Measurements from ENCODE around the gene B2M. TPM values are rescaled to one million over a fixed set of nuclear protein-coding genes. Genes with fewer than 3 reads are reported as not detected.
A peak's percentile ranks its signal among the peaks of the same experiment; 100 is the strongest.

The B2M gene
- total RNA-seq (100 to 1,000 TPM; 400 to 577 (median 512) TPM), polyA plus RNA-seq (100 to 1,000 TPM; 687 to 891 (median 729) TPM)
- long read RNA-seq, donor 1, transcript B2M-204 (4 exons, 1,705 nt): major isoform, 164 of 203 reads
- long read RNA-seq, donor 1, transcript B2M-213 (1 exons, 2,329 nt): minor isoform, 37 of 203 reads
- long read RNA-seq, donor 1, partial matches to known transcripts: 0 of 203 reads
- long read RNA-seq, donor 1, other reads (novel, unspliced or antisense): 0 of 203 reads
- long read RNA-seq, donor 2, transcript B2M-213 (1 exons, 2,329 nt): minor isoform, 7 of 383 reads
- long read RNA-seq, donor 2, transcript B2M-204 (4 exons, 1,705 nt): major isoform, 365 of 383 reads
- long read RNA-seq, donor 2, partial matches to known transcripts: 5 of 383 reads
- long read RNA-seq, donor 2, other reads (novel, unspliced or antisense): 1 of 383 reads

DNA sequence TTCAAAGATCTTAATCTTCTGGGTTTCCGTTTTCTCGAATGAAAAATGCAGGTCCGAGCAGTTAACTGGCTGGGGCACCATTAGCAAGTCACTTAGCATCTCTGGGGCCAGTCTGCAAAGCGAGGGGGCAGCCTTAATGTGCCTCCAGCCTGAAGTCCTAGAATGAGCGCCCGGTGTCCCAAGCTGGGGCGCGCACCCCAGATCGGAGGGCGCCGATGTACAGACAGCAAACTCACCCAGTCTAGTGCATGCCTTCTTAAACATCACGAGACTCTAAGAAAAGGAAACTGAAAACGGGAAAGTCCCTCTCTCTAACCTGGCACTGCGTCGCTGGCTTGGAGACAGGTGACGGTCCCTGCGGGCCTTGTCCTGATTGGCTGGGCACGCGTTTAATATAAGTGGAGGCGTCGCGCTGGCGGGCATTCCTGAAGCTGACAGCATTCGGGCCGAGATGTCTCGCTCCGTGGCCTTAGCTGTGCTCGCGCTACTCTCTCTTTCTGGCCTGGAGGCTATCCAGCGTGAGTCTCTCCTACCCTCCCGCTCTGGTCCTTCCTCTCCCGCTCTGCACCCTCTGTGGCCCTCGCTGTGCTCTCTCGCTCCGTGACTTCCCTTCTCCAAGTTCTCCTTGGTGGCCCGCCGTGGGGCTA is at the start of gene B2M, which contains the start of gene PATL2:
B2M (plus strand) TSS at position 422 of the 647 bp plus-strand sequence; CDS start at position 452, 30 bp downstream.
PATL2 (minus strand) TSS at position 228 of the 647 bp plus-strand sequence. CDS start 34,833 bp downstream, outside the sequence.
- WGBS, 3 donors: 0 to 1% (median 0%) methylated on average over 37 of the region's 37 CpGs
- DNase-seq (peak; percentile 94 to 98), ATAC-seq (peak; percentile 97 to 98 (median 98))
- Histone ChIP-seq H3K4me3 (peak within 1 kb of the TSS; percentile 82), H3K27me3 (ENCODE audit: insufficient read depth in 3 of 3, low read length in 2 of 3) (no peaks in the 10 kb centered on the region), H3K27ac (peak within 1 kb of the TSS; percentile 95), H3K36me3 (ENCODE audit: insufficient read depth in 1 of 2, low read depth in 1 of 2) (peaks cover 6 to 14% of the 10 kb centered on the region in 2 donors), H3K9me3 (no peaks in the 10 kb centered on the region), H3K4me1 (peaks cover 4% of the 10 kb centered on the region)
- TF ChIP-seq, protein P1, sequence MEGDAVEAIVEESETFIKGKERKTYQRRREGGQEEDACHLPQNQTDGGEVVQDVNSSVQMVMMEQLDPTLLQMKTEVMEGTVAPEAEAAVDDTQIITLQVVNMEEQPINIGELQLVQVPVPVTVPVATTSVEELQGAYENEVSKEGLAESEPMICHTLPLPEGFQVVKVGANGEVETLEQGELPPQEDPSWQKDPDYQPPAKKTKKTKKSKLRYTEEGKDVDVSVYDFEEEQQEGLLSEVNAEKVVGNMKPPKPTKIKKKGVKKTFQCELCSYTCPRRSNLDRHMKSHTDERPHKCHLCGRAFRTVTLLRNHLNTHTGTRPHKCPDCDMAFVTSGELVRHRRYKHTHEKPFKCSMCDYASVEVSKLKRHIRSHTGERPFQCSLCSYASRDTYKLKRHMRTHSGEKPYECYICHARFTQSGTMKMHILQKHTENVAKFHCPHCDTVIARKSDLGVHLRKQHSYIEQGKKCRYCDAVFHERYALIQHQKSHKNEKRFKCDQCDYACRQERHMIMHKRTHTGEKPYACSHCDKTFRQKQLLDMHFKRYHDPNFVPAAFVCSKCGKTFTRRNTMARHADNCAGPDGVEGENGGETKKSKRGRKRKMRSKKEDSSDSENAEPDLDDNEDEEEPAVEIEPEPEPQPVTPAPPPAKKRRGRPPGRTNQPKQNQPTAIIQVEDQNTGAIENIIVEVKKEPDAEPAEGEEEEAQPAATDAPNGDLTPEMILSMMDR (IDR thresholded peaks at IDR 0.05): no peak
- intact Hi-C loops (cut with DNase I): loop anchor here (1.0 to 5.0 kb wide), 2 partner anchors 48 to 49 kb away; partner anchors contain the start of gene SPG11 (in 2 of the 2)

DNA sequence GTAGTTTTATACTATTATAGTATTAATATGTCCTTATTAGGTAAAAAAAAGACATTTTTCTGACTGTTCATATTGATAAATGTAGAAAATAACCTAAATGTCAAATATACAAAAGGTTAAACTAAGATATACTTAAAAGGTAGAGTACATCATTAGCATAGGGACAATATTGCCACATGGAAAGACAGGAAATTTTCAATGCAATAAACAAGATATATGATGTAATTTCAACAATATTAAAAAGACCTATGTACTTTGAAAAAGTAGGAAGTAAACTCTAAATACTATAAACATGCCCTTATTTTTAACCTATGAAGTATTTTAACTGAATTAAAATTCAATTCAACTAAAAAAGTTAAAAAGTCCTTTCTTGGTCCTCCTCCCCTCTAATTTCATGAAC is 49.7 kb upstream of the B2M start:
- peak overlapping the region; percentile 98 for H3K27ac ChIP-seq
- ATAC-seq: no peak
- intact Hi-C loops (cut with DNase I): loop anchor here in 1 of 2 donors (5.0 kb wide), 2 partner anchors 51 to 126 kb away; partner anchors contain the start of genes B2M and PATL2
- H3K27me3 ChIP-seq (ENCODE audit: insufficient read depth in 3 of 3, low read length in 2 of 3): no peaks in the 10 kb centered on the region
- H3K4me3 ChIP-seq: peak overlapping the region; percentile 82
- TF ChIP-seq, protein P1 (IDR thresholded peaks at IDR 0.05): no peak
- no peaks in the 10 kb centered on the region for H3K9me3 ChIP-seq
- peaks cover 0 to 27% of the 10 kb centered on the region in 2 donors for H3K36me3 ChIP-seq (ENCODE audit: insufficient read depth in 1 of 2, low read depth in 1 of 2)
- no peak for DNase-seq
- peaks cover 28% of the 10 kb centered on the region for H3K4me1 ChIP-seq

DNA sequence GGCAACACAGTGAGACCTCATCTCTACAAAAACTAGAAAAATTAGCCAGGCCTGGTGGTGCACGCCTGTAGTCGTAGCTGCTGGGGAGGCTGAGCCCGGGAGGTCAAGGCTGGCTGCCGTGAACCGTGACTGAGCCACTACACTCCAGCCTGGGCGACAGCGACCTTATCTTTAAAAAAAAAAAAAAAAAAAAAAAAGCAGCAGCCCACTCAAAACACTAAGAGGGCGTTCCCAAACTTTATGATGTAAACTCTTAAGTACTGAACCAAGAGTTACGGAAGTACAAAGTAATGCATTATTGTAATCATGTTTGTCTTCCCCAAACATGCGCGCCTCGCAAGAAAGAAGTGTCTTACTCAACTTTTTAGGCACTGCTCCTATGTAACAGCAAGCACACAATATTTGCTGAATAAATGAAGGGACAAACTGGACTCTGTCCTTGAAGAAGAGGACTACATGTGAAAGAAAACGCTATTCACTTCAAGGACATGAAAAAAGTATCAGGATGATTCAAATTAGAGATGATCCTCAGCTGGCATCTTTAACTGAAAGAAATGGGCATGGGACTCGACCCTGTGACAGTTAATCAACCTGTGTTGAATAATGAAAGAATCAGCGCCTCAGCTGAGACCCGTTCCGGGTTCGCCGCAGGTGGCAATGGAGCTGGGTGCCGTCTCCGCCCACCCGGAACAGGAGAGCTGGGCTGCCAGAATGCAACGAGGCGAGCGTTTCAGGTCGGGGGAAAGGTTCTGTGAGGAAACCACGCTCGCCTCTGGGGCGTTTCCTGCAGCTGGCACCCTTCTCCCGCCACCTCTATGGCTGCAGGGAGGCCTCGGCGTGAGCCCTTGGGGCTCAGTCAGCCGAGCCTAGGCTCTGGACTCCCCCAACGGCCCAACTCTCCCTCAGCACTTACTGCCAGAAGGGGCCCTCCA is 48.6 kb upstream of the B2M start:
- H3K27ac ChIP-seq: peak overlapping the region; percentile 98
- H3K27me3 ChIP-seq (ENCODE audit: insufficient read depth in 3 of 3, low read length in 2 of 3): no peaks in the 10 kb centered on the region
- peak; percentile 61 to 85 for DNase-seq
- WGBS, 3 donors: 12 to 15% (median 15%) methylated on average over 33 to 34 of the region's 34 CpGs
- H3K36me3 ChIP-seq (ENCODE audit: insufficient read depth in 1 of 2, low read depth in 1 of 2): peaks cover 0 to 22% of the 10 kb centered on the region in 2 donors
- intact Hi-C loops (cut with DNase I): loop anchor here (1.0 to 5.0 kb wide), 5 partner anchors 49 to 125 kb away; partner anchors contain the start of genes B2M (in 2 of the 2), PATL2 (in 2 of the 2) and TRIM69 (in 1 of the 2)
- peaks cover 20% of the 10 kb centered on the region for H3K4me1 ChIP-seq
- no peaks in the 10 kb centered on the region for H3K9me3 ChIP-seq
- peak overlapping the region; percentile 82 for H3K4me3 ChIP-seq
- peak; percentile 64 to 83 (median 74) for ATAC-seq
- TF ChIP-seq, protein P1 (IDR thresholded peaks at IDR 0.05): no peak

All from psoas muscle (tissue), 8 donors.